Neural cell (in vitro differentiated cells): ENCODE results near the gene SLC66A2. TPM values are rescaled to one million over a fixed set of nuclear protein-coding genes. Genes with fewer than 3 reads are reported as not detected.

Experiments used
- H2AFZ ChIP-seq: fragments of 200-600, 300-800 bp; sonication (generic), shearing (Covaris generic); 2 replicates; pipeline ENCODE4 v1.6.0; 2014; ENCODE audit warnings: low read depth, mild to moderate bottlenecking, antibody characterized with exemption, low read length, moderate library complexity
- H3F3A ChIP-seq: fragments of 200-600 bp; shearing (Covaris generic); 2 replicates; pipeline ENCODE4 v1.6.1; 2016; ENCODE audit warnings: mild to moderate bottlenecking, moderate library complexity, mixed read lengths, antibody characterized with exemption, low read length; ENCODE audit not compliant: insufficient read depth, poor library complexity, severe bottlenecking
- H3K27ac ChIP-seq: fragments of 200-600, 300-800 bp; sonication (generic), shearing (Covaris generic); 2 replicates; pipeline ENCODE4 v1.5.1; 2014; ENCODE audit warnings: mild to moderate bottlenecking, low read length, moderate library complexity
- H3K27me3 ChIP-seq: fragments of 300-800, 200-600 bp; sonication (generic), shearing (Covaris generic); 2 replicates; pipeline ENCODE4 v1.6.0; 2014; ENCODE audit warnings: mild to moderate bottlenecking, low read depth, low read length, moderate library complexity; ENCODE audit not compliant: insufficient read depth
- H3K36me3 ChIP-seq: fragments of 300-800, 200-600 bp; sonication (generic), shearing (Covaris generic); 2 replicates; pipeline ENCODE4 v1.5.1; 2014; ENCODE audit warnings: mild to moderate bottlenecking, antibody characterized with exemption, low read length, moderate library complexity; ENCODE audit not compliant: insufficient read depth
- H3K4me2 ChIP-seq: fragments of 300-800, 200-600 bp; sonication (generic), shearing (Covaris generic); 2 replicates; pipeline ENCODE4 v1.6.0; 2014; ENCODE audit warnings: mild to moderate bottlenecking, low read length
- H3K4me3 ChIP-seq: fragments of 300-800, 200-600 bp; sonication (generic), shearing (Covaris generic); 2 replicates; pipeline ENCODE4 v1.5.1; 2014; ENCODE audit warnings: mild to moderate bottlenecking, low read length, moderate library complexity
- H3K79me2 ChIP-seq: fragments of 200-600 bp; shearing (Covaris generic); replicated peaks from 2 replicates; pipeline ENCODE4 v1.6.0; 2014; ENCODE audit warnings: mild to moderate bottlenecking, low read length, moderate library complexity; ENCODE audit not compliant: insufficient read depth
- H3K9ac ChIP-seq: fragments of 300-800, 200-600 bp; sonication (generic), shearing (Covaris generic); 2 replicates; pipeline ENCODE4 v1.6.1; 2016; ENCODE audit warnings: mild to moderate bottlenecking, low read length, mixed read lengths
- H3K9me2 ChIP-seq: fragments of 200-600 bp; shearing (Covaris generic); 2 replicates; pipeline ENCODE4 v1.6.1; 2016; ENCODE audit warnings: mild to moderate bottlenecking, low read length, mixed read lengths; ENCODE audit not compliant: insufficient read depth
- H3K9me3 ChIP-seq: fragments of 200-600, 300-800 bp; sonication (generic), shearing (Covaris generic); 2 replicates; pipeline ENCODE4 v1.6.1; 2016; ENCODE audit warnings: mild to moderate bottlenecking, mixed run types, low read length, moderate library complexity, mixed read lengths
- H4K20me1 ChIP-seq: fragments of 200-600 bp; shearing (Covaris generic); 2 replicates; pipeline ENCODE4 v1.6.1; 2016; ENCODE audit warnings: mild to moderate bottlenecking, mixed run types; ENCODE audit not compliant: insufficient read depth
- EP300 ChIP-seq: fragments of 450-650 bp; conservative IDR thresholded peaks from 2 replicates; pipeline ENCODE4 v1.6.1; 2014; ENCODE audit warnings: antibody characterized with exemption, mild to moderate bottlenecking, moderate library complexity; ENCODE audit not compliant: poor library complexity, severe bottlenecking
- EZH2 ChIP-seq: fragments of 200-600, 300-800 bp; shearing (Covaris generic), sonication (generic); IDR thresholded peaks from 2 replicates; pipeline ENCODE4 v1.6.1; 2014; ENCODE audit warnings: antibody characterized with exemption, low read length, borderline replicate concordance, mild to moderate bottlenecking; ENCODE audit not compliant: insufficient read depth, poor library complexity, severe bottlenecking
- MXI1 ChIP-seq: fragments of 450-650 bp; conservative IDR thresholded peaks from 2 replicates; pipeline ENCODE4 v1.6.1; 2014; ENCODE audit warnings: antibody characterized with exemption, mild to moderate bottlenecking; ENCODE audit not compliant: poor library complexity, severe bottlenecking
- POLR2AphosphoS5 ChIP-seq: IDR thresholded peaks from 2 replicates; pipeline ENCODE4 v1.6.1; 2012
- RAD21 ChIP-seq: fragments of 450-650 bp; conservative IDR thresholded peaks from 2 replicates; pipeline ENCODE4 v1.6.1; 2014; ENCODE audit warnings: antibody characterized with exemption, mild to moderate bottlenecking, moderate library complexity
- SMC3 ChIP-seq: fragments of 450-650 bp; conservative IDR thresholded peaks from 2 replicates; pipeline ENCODE4 v1.6.1; 2014; ENCODE audit warnings: antibody characterized with exemption, mild to moderate bottlenecking, moderate library complexity; ENCODE audit not compliant: poor library complexity
- TAF1 ChIP-seq: IDR thresholded peaks from 2 replicates; pipeline ENCODE4 v1.6.1; 2012; ENCODE audit warnings: low read depth
- polyA plus RNA-seq: library from polyadenylated mRNA; depleted of rRNA; stranded (reverse); fragments of >200 nt; gene quantifications from 2 replicates; pipeline ENCODE4 v1.2.3, GENCODE V29; 2014
- TF ChIP-seq, protein P1 (sequence below): fragments of 450-650 bp; IDR thresholded peaks from 2 replicates; pipeline ENCODE4 v1.5.1; 2014; ENCODE audit warnings: antibody characterized with exemption, mild to moderate bottlenecking, moderate library complexity; ENCODE audit not compliant: poor library complexity, severe bottlenecking
- TF ChIP-seq, protein P2 (sequence below): IDR thresholded peaks from 2 replicates; pipeline ENCODE4 v1.6.1; 2012; ENCODE audit warnings: borderline replicate concordance

Gene SLC66A2
- polyA plus RNA-seq, 1 donor from 2014 or later: 66.7 TPM

DNA sequence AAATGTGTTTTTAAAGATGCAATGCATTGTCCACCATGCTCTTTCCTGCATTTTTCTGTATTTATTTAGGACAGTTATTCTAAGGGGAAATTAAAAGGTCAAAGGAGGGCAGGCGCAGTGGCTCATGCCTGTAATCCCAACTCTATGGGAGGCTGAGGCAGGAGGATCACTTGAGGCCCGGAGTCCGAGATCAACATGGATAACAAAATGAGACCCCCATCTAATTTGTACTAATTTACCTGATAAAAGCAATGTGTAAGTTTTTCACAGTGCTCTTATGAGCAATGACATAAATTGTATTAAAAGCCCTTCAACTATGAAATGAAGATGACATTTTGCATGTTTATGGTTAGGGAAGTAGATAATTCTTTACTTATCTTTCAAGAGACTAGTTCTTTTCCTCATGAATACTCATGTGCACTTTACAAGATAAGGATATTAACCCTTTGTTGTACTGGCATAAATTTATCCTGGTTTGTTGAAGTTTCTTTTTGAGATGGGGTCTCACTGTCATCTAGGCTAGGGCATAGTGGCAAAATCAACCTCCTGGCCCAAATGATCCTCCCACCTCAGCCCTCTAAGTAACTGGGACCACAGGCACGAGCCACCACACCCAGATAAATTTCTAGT, 22.7 kb upstream of the SLC66A2 start:
- H3K9me2 ChIP-seq: no peaks in the 10 kb centered on the region
- H3K36me3 ChIP-seq: no peaks in the 10 kb centered on the region
- no peak for TF ChIP-seq RAD21
- TF ChIP-seq, protein P1, sequence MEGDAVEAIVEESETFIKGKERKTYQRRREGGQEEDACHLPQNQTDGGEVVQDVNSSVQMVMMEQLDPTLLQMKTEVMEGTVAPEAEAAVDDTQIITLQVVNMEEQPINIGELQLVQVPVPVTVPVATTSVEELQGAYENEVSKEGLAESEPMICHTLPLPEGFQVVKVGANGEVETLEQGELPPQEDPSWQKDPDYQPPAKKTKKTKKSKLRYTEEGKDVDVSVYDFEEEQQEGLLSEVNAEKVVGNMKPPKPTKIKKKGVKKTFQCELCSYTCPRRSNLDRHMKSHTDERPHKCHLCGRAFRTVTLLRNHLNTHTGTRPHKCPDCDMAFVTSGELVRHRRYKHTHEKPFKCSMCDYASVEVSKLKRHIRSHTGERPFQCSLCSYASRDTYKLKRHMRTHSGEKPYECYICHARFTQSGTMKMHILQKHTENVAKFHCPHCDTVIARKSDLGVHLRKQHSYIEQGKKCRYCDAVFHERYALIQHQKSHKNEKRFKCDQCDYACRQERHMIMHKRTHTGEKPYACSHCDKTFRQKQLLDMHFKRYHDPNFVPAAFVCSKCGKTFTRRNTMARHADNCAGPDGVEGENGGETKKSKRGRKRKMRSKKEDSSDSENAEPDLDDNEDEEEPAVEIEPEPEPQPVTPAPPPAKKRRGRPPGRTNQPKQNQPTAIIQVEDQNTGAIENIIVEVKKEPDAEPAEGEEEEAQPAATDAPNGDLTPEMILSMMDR: no peak
- TF ChIP-seq EZH2: no peak
- no peak for TF ChIP-seq EP300
- TF ChIP-seq, protein P2, sequence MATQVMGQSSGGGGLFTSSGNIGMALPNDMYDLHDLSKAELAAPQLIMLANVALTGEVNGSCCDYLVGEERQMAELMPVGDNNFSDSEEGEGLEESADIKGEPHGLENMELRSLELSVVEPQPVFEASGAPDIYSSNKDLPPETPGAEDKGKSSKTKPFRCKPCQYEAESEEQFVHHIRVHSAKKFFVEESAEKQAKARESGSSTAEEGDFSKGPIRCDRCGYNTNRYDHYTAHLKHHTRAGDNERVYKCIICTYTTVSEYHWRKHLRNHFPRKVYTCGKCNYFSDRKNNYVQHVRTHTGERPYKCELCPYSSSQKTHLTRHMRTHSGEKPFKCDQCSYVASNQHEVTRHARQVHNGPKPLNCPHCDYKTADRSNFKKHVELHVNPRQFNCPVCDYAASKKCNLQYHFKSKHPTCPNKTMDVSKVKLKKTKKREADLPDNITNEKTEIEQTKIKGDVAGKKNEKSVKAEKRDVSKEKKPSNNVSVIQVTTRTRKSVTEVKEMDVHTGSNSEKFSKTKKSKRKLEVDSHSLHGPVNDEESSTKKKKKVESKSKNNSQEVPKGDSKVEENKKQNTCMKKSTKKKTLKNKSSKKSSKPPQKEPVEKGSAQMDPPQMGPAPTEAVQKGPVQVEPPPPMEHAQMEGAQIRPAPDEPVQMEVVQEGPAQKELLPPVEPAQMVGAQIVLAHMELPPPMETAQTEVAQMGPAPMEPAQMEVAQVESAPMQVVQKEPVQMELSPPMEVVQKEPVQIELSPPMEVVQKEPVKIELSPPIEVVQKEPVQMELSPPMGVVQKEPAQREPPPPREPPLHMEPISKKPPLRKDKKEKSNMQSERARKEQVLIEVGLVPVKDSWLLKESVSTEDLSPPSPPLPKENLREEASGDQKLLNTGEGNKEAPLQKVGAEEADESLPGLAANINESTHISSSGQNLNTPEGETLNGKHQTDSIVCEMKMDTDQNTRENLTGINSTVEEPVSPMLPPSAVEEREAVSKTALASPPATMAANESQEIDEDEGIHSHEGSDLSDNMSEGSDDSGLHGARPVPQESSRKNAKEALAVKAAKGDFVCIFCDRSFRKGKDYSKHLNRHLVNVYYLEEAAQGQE: no peak
- no peak for TF ChIP-seq POLR2AphosphoS5
- no peak for TF ChIP-seq TAF1
- no peak for TF ChIP-seq MXI1
- TF ChIP-seq SMC3: no peak
- no peaks in the 10 kb centered on the region for H3K9me3 ChIP-seq
- no peaks in the 10 kb centered on the region for H4K20me1 ChIP-seq
- peaks cover 31% of the 10 kb centered on the region for H3K79me2 ChIP-seq
- no peak overlapping the region for H3K27ac ChIP-seq
- no peak overlapping the region for H3K4me3 ChIP-seq
- no peaks in the 10 kb centered on the region for H3K27me3 ChIP-seq
- no peaks in the 10 kb centered on the region for H3F3A ChIP-seq
- no peak overlapping the region for H3K9ac ChIP-seq
- no peak overlapping the region for H2AFZ ChIP-seq
- H3K4me2 ChIP-seq: no peak overlapping the region

DNA sequence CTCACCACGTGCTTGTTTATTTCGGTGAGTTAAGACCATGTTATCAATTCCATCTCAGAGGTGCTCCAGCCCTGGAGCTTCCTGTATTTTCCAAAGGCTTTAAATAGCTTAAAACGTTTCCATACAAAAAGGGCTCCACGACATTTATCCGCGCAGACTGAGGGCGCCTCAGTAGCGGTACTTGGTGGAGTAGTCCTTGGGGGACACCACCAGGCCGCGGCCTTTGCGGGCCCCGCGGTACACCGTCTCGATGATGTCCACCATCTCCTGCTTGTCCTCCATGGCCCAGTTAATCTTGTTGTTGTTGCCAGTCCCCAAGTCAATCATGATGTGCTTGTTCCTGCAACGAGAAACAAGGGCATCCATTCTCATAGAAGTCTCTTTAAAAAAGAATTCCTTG, 22.1 kb upstream of the SLC66A2 start:
- H3K36me3 ChIP-seq: no peaks in the 10 kb centered on the region
- no peak overlapping the region for H3K4me2 ChIP-seq
- H3K27me3 ChIP-seq: no peaks in the 10 kb centered on the region
- no peaks in the 10 kb centered on the region for H3K9me3 ChIP-seq
- H3F3A ChIP-seq: no peaks in the 10 kb centered on the region
- no peaks in the 10 kb centered on the region for H3K9me2 ChIP-seq
- no peaks in the 10 kb centered on the region for H4K20me1 ChIP-seq
- TF ChIP-seq TAF1 (no peak), EZH2 (no peak), EP300 (no peak), RAD21 (no peak)
- TF ChIP-seq, protein P1: no peak
- no peak overlapping the region for H3K4me3 ChIP-seq
- peaks cover 30% of the 10 kb centered on the region for H3K79me2 ChIP-seq
- no peak overlapping the region for H3K27ac ChIP-seq
- H2AFZ ChIP-seq: no peak overlapping the region
- H3K9ac ChIP-seq: no peak overlapping the region
